ENCODE measurements around the gene SIK2. TPM values are rescaled to one million over a fixed set of nuclear protein-coding genes. Genes with fewer than 3 reads are reported as not detected.

Gene SIK2
- total RNA-seq, 1 donor from 2014 or later = 21.8 TPM

Other genes with a start within 250 kb of the SIK2 start
- not detected in 2 replicates for gene POU2AF1, start 223.2 kb upstream of the SIK2 start, total RNA-seq
- gene BTG4, start 90.1 kb upstream of the SIK2 start, total RNA-seq = not detected in 2 replicates
- not detected in 2 replicates for gene HOATZ, start 87.7 kb upstream of the SIK2 start, total RNA-seq
- 3.8 and 4.4 TPM in 2 replicates for gene LAYN, start 61.7 kb upstream of the SIK2 start, total RNA-seq
- 78.0 and 80.4 TPM in 2 replicates for gene PPP2R1B, start 163.9 kb downstream of the SIK2 start, total RNA-seq